Calu3 (cell line): ENCODE data around the gene AADAT. TPM values are rescaled to one million over a fixed set of nuclear protein-coding genes. Genes with fewer than 3 reads are reported as not detected.
"Not testable (repeated sequence)": the region's sequence is repeated elsewhere in the genome, so short reads cannot be mapped to it uniquely, and the experiment has no call there.

Experiments
- BruUV-seq: library from RNA; stranded (reverse); fragments of 400-500 nt; replicated peaks from 2 replicates; lab custom pipeline; 2021; lab: Mats Ljungman, UMichigan
- CTCF ChIA-PET: fragments of 300-600 bp; sonication (Branson Sonifier 250); formaldehyde crosslinking; loops from one replicate; lab custom pipeline; 2022; ENCODE audit warnings: antibody characterized with exemption; lab: Charles Lee
- DNase-seq: peaks from one replicate; pipeline ENCODE4 v3.0.0; 2022
- H3K27ac Mint-ChIP-seq: one replicate; pipeline ENCODE4 v1.8.0; 2022; ENCODE audit warnings: mixed read lengths; ENCODE audit not compliant: unreplicated experiment
- H3K27me3 Mint-ChIP-seq: one replicate; pipeline ENCODE4 v1.8.0; 2022; ENCODE audit warnings: mixed read lengths; ENCODE audit not compliant: unreplicated experiment
- H3K36me3 Mint-ChIP-seq: one replicate; pipeline ENCODE4 v1.8.0; 2022; ENCODE audit warnings: mild to moderate bottlenecking, moderate library complexity, mixed read lengths; ENCODE audit not compliant: insufficient read depth, unreplicated experiment
- H3K4me1 Mint-ChIP-seq: one replicate; pipeline ENCODE4 v1.8.0; 2022; ENCODE audit warnings: mild to moderate bottlenecking, low read depth, mixed read lengths; ENCODE audit not compliant: unreplicated experiment
- H3K4me3 Mint-ChIP-seq: one replicate; pipeline ENCODE4 v1.8.0; 2022; ENCODE audit warnings: mild to moderate bottlenecking, low read depth, moderate library complexity, mixed read lengths; ENCODE audit not compliant: unreplicated experiment
- H3K9me3 Mint-ChIP-seq: one replicate; pipeline ENCODE4 v1.8.0; 2022; ENCODE audit warnings: low read depth, mixed read lengths; ENCODE audit not compliant: unreplicated experiment
- intact Hi-C: fragments of 100-400 bp; cut with micrococcal nuclease; formaldehyde crosslinking; loops from one replicate; pipeline ENCODE4 v1.10.0; 2022; ENCODE audit not compliant: unreplicated experiment
- total RNA-seq: library from RNA; stranded (reverse); gene quantifications from 2 replicates; pipeline ENCODE4 v1.2.3, GENCODE V29; 2022
- TF ChIP-seq, protein P1 (sequence below): fragments of 200-600 bp; IDR thresholded peaks from one replicate; pipeline ENCODE4 v1.8.0; 2022; ENCODE audit warnings: antibody characterized with exemption; ENCODE audit not compliant: unreplicated experiment

AADAT gene
- total RNA-seq, 1 experiment from 2014 or later: 13.8 TPM

DNA sequence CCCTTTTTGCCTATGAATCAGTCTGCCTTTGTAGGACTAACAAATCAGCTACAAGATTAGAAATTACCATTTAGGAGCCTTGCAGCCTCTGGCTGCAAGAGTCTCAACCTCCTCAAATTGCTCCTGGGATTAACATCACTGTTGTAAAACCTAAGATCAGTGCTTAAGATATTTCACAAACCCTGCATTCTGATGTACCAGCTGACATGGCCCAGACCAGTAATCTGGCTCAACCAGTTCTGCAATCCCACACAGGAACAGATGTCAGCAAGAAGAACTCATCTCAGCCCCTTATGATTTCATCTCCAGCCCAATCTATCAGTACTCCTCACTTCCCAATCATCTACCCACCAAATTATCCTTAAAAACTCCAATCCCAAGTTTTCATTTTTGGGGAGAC lies 32.5 kb upstream of the AADAT start:
- CTCF ChIA-PET: no interaction called here
- Mint-ChIP-seq H3K27me3 (no peaks in the 10 kb centered on the region), H3K4me3 (no peak overlapping the region), H3K36me3 (no peaks in the 10 kb centered on the region), H3K9me3 (peaks cover 6% of the 10 kb centered on the region), H3K4me1 (peaks cover 8% of the 10 kb centered on the region), H3K27ac (no peak overlapping the region)
- no TSS peak for BruUV-seq
- DNase-seq: peak; percentile 28
- TF ChIP-seq, protein P1, sequence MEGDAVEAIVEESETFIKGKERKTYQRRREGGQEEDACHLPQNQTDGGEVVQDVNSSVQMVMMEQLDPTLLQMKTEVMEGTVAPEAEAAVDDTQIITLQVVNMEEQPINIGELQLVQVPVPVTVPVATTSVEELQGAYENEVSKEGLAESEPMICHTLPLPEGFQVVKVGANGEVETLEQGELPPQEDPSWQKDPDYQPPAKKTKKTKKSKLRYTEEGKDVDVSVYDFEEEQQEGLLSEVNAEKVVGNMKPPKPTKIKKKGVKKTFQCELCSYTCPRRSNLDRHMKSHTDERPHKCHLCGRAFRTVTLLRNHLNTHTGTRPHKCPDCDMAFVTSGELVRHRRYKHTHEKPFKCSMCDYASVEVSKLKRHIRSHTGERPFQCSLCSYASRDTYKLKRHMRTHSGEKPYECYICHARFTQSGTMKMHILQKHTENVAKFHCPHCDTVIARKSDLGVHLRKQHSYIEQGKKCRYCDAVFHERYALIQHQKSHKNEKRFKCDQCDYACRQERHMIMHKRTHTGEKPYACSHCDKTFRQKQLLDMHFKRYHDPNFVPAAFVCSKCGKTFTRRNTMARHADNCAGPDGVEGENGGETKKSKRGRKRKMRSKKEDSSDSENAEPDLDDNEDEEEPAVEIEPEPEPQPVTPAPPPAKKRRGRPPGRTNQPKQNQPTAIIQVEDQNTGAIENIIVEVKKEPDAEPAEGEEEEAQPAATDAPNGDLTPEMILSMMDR: no peak
- intact Hi-C loops: no loop called here

DNA sequence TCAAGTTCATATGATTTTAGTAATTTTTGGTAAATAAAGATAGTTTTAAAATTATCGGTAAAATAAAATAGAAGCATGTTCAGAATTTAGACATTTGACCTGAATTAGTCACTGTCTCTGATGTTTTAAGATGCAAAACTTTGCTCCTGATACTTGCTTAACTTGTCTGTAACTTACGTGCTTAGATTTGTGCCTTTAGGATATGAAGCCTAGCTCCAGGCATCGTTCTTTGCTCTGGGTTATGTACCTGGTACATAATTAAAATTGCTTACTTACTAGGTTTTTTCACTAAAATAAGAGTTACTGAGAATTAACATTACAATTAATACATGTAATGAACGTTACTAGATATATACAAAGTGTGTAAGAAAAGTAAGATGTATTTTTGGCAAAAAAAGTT lies 24.9 kb upstream of the AADAT start:
- BruUV-seq: no TSS peak
- DNase-seq: no peak
- no peak overlapping the region for H3K27ac Mint-ChIP-seq
- intact Hi-C loops: no loop called here
- CTCF ChIA-PET: no interaction called here
- no peaks in the 10 kb centered on the region for H3K27me3 Mint-ChIP-seq
- peaks cover 5% of the 10 kb centered on the region for H3K4me1 Mint-ChIP-seq
- H3K4me3 Mint-ChIP-seq: no peak overlapping the region
- TF ChIP-seq, protein P1: no peak
- H3K9me3 Mint-ChIP-seq: no peaks in the 10 kb centered on the region
- no peaks in the 10 kb centered on the region for H3K36me3 Mint-ChIP-seq

DNA sequence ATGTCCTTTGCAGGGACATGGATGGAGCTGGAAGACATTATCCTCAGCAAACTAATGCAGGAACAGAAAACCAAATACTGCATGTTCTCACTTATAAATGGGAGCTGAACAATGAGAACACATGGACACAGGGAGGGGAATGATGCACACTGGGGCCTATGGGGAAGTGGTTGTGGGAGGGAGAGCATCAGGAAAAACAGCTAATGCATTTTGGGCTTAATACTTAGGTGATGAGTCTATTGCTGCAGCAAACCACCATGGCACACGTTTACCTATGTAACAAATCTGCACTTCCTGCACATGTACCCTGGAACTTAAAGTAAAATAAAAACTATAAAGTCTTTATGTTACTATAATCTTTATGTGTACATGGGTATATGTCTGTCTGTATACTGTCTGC lies 24.4 kb upstream of the AADAT start:
- DNase-seq, CTCF ChIA-PET, H3K4me1 Mint-ChIP-seq, H3K27ac Mint-ChIP-seq, H3K9me3 Mint-ChIP-seq, H3K36me3 Mint-ChIP-seq, H3K4me3 Mint-ChIP-seq, H3K27me3 Mint-ChIP-seq, intact Hi-C loops, BruUV-seq: not testable (repeated sequence)

DNA sequence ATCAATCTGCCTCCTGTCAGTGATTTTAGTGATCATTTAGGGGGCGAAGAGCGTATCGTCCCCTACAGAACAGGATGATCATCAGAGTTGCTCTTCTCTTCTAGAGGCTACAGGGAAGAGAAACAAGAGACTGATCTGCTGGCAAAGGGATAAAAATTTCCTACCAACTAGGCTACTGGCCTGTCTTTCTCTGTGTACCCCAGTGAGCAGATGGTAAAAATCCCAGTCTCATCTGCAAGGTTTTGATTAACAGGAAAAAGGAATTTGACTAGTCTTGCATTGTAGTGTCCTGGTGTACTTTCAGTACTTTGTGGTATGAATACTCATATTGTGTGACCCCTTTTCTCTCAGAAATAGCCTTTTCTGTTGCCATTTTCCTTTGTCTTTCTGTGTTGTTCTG lies 21.8 kb upstream of the AADAT start:
- no peak for DNase-seq
- Mint-ChIP-seq H3K36me3 (no peaks in the 10 kb centered on the region), H3K9me3 (no peaks in the 10 kb centered on the region), H3K27me3 (no peaks in the 10 kb centered on the region), H3K4me1 (peaks cover 7% of the 10 kb centered on the region), H3K27ac (no peak overlapping the region), H3K4me3 (no peak overlapping the region)
- intact Hi-C loops: no loop called here
- TF ChIP-seq, protein P1: no peak
- CTCF ChIA-PET: no interaction called here
- no TSS peak for BruUV-seq

DNA sequence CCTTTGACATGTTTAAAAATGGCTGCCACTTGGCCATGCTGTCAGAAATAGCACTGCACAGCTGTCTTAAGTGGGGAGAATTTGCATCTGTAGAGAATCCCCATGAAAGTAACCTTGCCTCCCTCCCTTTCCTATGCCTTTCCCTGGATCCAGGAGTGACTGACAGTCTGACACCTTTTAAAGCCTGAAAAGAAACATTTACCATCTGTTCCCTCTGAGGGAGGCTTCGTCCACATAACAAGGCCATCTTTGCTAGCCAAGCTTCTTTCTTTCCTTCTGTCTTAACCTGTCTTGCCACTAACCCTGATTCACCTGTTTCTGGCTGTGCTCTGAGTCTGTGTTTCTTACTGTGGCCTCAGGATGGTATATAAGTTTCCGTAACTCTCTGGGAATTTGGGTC lies 21.3 kb upstream of the AADAT start:
- H3K27ac Mint-ChIP-seq: no peak overlapping the region
- intact Hi-C loops: no loop called here
- no peaks in the 10 kb centered on the region for H3K27me3 Mint-ChIP-seq
- H3K36me3 Mint-ChIP-seq: no peaks in the 10 kb centered on the region
- TF ChIP-seq, protein P1: no peak
- peaks cover 7% of the 10 kb centered on the region for H3K4me1 Mint-ChIP-seq
- CTCF ChIA-PET: interaction anchor here (1.1 kb wide), 1 partner anchor 16 kb away, joined by 3 read pairs; no protein-coding TSS in a partner anchor
- BruUV-seq: no TSS peak
- no peaks in the 10 kb centered on the region for H3K9me3 Mint-ChIP-seq
- no peak for DNase-seq
- no peak overlapping the region for H3K4me3 Mint-ChIP-seq
